Measurements from ENCODE around the gene AFF1.
"Not testable (repeated sequence)": the region's sequence is repeated elsewhere in the genome, so short reads cannot be mapped to it uniquely, and the experiment has no call there.

Gene AFF1

DNA sequence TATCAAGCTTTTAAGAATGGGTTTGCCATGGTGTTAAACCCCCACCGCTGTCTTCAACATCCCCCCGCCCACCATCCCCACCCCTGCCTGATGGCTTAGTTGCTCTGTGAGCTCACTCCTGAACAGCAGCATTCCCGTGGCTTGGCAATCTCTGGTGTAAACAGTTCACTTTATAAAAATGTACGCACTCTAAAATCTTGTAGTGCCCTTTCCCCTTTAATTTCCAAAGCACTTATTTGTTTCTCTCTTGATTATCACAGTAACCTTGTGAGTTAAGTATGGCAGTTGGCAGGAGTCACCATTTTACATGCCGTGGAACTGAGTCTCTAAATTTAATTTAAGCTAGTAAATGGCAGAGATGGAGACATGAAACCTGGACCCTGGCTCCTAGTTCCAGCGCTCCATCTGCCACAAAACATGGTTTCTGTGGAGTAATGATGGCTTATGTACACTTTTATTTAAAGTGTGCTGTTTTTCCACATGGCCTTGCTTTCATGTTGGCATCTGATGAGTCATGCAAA is 123.1 kb downstream of the AFF1 start:
- no CpG with 5 or more reads among the region's 6 CpGs for WGBS (ENCODE audit: insufficient coverage, insufficient read length)
- no peak for DNase-seq (ENCODE audit: low read depth, low spot score)
- no peak overlapping the region for H3K4me3 ChIP-seq (ENCODE audit: low read length)
- peaks cover 2% of the 10 kb centered on the region; the same call in 1 of the 2 replicates for H3K4me1 ChIP-seq (ENCODE audit: control insufficient read depth, insufficient read depth, low read length)
- no peak overlapping the region for H3K27ac ChIP-seq (ENCODE audit: low read length)
- H3K9me3 ChIP-seq (ENCODE audit: control insufficient read depth, insufficient read depth, low read length), result no peaks in the 10 kb centered on the region
- H3K27me3 ChIP-seq (ENCODE audit: control insufficient read depth, insufficient read depth, low read length), result no peaks in the 10 kb centered on the region
- H3K36me3 ChIP-seq (ENCODE audit: control insufficient read depth, insufficient read depth, low read length), result peaks cover 2% of the 10 kb centered on the region; the same call in 1 of the 2 replicates

DNA sequence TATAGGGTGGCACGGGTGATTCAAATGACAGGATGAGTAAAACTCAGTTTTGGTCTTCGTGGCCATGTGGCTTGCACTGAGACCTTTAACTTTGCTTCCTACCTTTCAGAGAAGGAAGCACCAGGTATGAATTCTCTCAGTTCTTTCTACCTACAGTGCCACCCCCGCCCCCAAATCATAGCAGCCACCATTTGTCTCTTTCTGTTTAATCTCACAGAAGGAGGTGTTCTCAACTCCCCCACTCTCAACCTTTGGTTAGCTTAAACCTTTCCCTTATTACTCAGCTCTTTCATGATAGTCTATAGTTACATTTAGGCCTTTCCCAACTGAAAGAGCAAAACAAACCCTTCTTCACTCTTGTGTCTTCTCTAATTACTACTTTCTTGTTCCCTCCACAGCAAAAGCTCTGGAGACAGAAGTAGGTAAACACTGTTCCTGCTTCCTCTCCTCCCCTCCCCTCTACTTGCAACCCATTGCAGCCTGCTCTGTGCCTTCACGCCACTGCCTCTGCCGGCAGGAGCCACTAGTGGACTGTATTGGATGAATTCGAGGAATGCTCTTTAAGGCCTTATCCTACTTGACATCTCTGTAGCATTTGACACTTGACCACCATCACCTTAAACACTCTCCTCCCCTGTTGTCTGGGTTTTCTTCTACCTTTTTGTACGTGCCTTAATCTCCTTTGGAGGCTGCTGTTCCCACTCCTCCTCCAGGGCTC is 123.7 kb downstream of the AFF1 start:
- DNase-seq (ENCODE audit: low read depth, low spot score), result no peak
- Histone ChIP-seq H3K9me3 (ENCODE audit: control insufficient read depth, insufficient read depth, low read length) (no peaks in the 10 kb centered on the region), H3K36me3 (ENCODE audit: control insufficient read depth, insufficient read depth, low read length) (peaks cover 2% of the 10 kb centered on the region; the same call in 1 of the 2 replicates), H3K4me3 (ENCODE audit: low read length) (no peak overlapping the region), H3K27me3 (ENCODE audit: control insufficient read depth, insufficient read depth, low read length) (no peaks in the 10 kb centered on the region), H3K27ac (ENCODE audit: low read length) (no peak overlapping the region), H3K4me1 (ENCODE audit: control insufficient read depth, insufficient read depth, low read length) (peaks cover 2% of the 10 kb centered on the region; the same call in 1 of the 2 replicates)
- no CpG with 5 or more reads among the region's 7 CpGs for WGBS (ENCODE audit: insufficient coverage, insufficient read length)

DNA sequence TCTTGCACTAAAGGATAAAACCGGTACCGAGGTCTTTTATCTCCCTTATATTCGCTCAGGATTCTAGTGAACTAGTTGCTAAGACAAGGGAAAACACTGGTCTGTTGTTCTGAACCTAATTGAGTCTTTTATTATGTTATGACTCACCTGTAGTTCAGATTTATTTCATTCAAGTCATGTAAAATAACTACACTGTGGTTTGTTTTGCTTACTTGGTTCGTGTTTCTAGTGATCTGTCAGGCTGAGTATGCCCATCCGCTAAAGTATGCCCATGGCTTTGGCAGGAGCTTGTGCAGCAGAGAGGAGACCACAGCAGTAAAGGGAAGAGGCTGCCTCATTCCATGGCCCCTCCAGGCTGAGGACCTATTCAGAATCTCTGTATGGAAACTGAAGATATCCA is 126.1 kb downstream of the AFF1 start:
- H3K9me3 ChIP-seq (ENCODE audit: control insufficient read depth, insufficient read depth, low read length), result no peaks in the 10 kb centered on the region
- peaks cover 2% of the 10 kb centered on the region; the same call in 1 of the 2 replicates for H3K36me3 ChIP-seq (ENCODE audit: control insufficient read depth, insufficient read depth, low read length)
- H3K4me1 ChIP-seq (ENCODE audit: control insufficient read depth, insufficient read depth, low read length), result peaks cover 2% of the 10 kb centered on the region; the same call in 1 of the 2 replicates
- DNase-seq (ENCODE audit: low read depth, low spot score), result no peak
- WGBS (ENCODE audit: insufficient coverage, insufficient read length), result no CpG with 5 or more reads among the region's 5 CpGs
- H3K4me3 ChIP-seq (ENCODE audit: low read length), result no peak overlapping the region
- H3K27ac ChIP-seq (ENCODE audit: low read length), result no peak overlapping the region
- no peaks in the 10 kb centered on the region for H3K27me3 ChIP-seq (ENCODE audit: control insufficient read depth, insufficient read depth, low read length)

DNA sequence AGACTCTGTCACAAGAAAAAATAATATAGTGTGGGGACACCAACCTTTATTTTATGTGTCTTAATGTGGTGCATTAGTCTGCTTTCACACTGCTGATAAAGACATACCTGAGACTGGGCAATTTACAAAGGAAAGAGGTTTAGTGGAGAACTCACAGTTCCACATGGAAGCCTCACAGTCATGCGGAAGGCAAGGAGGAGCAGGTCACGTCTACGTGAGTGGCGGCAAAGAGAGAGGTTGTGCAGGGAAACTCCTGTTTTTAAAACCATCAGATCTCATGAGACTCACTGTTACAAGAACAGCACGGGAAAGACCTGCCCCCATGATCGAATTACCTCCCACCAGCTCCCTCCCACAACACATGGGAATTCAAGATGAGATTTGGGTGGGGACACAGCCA is 130.2 kb downstream of the AFF1 start:
- no peak overlapping the region for H3K4me3 ChIP-seq (ENCODE audit: low read length)
- H3K27ac ChIP-seq (ENCODE audit: low read length), result no peak overlapping the region
- no peaks in the 10 kb centered on the region for H3K9me3 ChIP-seq (ENCODE audit: control insufficient read depth, insufficient read depth, low read length)
- no peaks in the 10 kb centered on the region for H3K27me3 ChIP-seq (ENCODE audit: control insufficient read depth, insufficient read depth, low read length)
- no CpG with 5 or more reads among the region's 6 CpGs for WGBS (ENCODE audit: insufficient coverage, insufficient read length)
- H3K4me1 ChIP-seq (ENCODE audit: control insufficient read depth, insufficient read depth, low read length), result peaks cover 4% of the 10 kb centered on the region
- no peak for DNase-seq (ENCODE audit: low read depth, low spot score)
- peaks cover 2% of the 10 kb centered on the region; the same call in 1 of the 2 replicates for H3K36me3 ChIP-seq (ENCODE audit: control insufficient read depth, insufficient read depth, low read length)

DNA sequence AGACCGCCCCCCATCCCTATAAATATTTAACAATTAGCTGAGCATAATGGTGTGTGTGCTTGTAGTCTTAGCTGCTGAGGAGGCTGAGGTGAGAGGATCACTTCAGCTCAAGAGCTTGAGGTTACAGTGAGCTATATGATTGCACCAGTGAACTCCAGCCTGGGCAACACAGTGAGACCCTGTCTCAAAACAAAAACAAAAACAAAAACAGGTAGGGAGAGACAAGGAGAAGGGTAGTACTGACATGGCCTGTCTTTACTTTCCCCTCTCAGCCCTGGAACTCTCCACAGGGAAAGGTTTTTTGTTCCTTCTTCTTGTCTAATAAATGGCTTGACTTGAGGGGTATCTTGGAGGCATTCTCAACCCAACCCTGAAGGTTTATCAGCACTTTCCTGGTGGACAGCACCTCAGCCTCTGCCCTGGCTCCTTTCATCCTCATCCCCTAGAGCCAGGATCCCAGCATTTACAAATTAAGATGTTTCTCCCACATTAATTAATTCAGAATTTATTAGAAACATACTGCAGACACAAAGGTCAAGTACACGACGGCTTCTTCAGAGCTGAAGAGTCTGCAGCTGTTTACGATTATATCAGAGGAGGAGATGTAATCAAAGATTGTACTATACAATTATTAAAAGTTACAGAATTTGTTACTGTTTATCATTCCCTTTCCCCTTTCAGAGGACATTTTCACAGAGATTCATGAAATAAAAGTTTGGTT is 131.8 kb downstream of the AFF1 start:
- Histone ChIP-seq H3K36me3 (ENCODE audit: control insufficient read depth, insufficient read depth, low read length) (no peaks in the 10 kb centered on the region), H3K9me3 (ENCODE audit: control insufficient read depth, insufficient read depth, low read length) (no peaks in the 10 kb centered on the region), H3K4me3 (ENCODE audit: low read length) (no peak overlapping the region), H3K4me1 (ENCODE audit: control insufficient read depth, insufficient read depth, low read length) (peaks cover 4% of the 10 kb centered on the region), H3K27ac (ENCODE audit: low read length) (no peak overlapping the region), H3K27me3 (ENCODE audit: control insufficient read depth, insufficient read depth, low read length) (no peaks in the 10 kb centered on the region)
- no CpG with 5 or more reads among the region's 4 CpGs for WGBS (ENCODE audit: insufficient coverage, insufficient read length)
- no peak for DNase-seq (ENCODE audit: low read depth, low spot score)

DNA sequence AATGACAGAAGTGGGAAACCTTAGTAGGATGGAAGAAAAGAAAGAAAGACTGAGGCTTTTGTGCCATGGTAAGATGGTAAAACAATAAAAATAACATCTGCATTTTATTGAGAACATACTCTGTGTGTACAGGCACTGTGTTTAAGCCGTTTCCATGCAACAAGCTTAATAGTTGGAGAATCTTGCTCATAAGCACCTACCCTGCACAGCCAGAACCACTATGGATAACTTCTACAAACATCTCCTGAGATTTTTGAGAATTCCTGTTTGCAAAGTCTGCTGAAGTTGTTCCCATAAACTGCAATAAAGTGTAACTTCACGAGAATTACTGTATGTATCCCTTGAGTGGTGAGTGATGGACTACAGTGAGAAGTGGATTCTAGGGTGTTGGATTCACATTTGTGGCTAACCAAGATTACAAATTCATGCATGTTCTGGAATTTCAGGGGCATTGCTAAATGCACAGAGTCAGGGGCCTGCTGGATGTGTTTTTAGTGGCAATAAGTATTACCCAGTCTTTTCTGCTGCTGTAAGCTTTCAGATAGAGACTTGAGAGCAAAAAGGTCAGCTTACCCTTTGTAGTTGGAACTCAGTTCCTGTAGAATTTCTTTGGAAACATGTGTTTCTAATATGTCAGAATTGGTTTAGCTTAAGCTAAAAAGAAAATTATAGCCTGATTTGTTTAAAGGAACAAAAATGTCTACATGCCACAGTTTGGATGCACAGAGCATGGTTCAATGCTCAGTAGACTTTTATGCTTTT is 132.5 kb downstream of the AFF1 start:
- DNase-seq (ENCODE audit: low read depth, low spot score), result no peak
- Histone ChIP-seq H3K27me3 (ENCODE audit: control insufficient read depth, insufficient read depth, low read length) (no peaks in the 10 kb centered on the region), H3K27ac (ENCODE audit: low read length) (no peak overlapping the region), H3K36me3 (ENCODE audit: control insufficient read depth, insufficient read depth, low read length) (no peaks in the 10 kb centered on the region), H3K9me3 (ENCODE audit: control insufficient read depth, insufficient read depth, low read length) (no peaks in the 10 kb centered on the region), H3K4me1 (ENCODE audit: control insufficient read depth, insufficient read depth, low read length) (peaks cover 4% of the 10 kb centered on the region), H3K4me3 (ENCODE audit: low read length) (no peak overlapping the region)
- no CpG with 5 or more reads among the region's 2 CpGs for WGBS (ENCODE audit: insufficient coverage, insufficient read length)

DNA sequence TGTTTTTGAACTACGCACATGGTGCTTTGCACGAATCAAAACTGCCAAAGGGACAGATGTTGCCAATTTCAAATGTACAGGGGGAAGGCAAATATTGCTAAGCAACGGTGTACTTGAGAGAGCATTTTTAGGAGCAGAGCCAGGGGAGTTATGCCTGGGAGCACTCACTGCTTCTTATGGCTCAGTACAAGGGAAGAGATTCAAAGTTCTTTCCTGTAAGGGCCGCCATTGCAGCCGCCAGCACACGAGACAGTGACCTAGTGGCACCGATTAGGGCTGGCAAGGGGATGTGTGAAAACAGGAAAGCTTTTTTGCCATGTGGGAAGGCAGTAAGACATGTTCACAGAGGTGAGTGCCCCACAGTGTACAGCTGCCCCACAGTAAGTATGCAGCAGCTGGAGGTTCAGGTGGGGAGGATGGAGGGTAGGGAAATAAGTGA is 133.8 kb downstream of the AFF1 start:
- DNase-seq (ENCODE audit: low read depth, low spot score), result no peak
- Histone ChIP-seq H3K9me3 (ENCODE audit: control insufficient read depth, insufficient read depth, low read length) (no peaks in the 10 kb centered on the region), H3K4me1 (ENCODE audit: control insufficient read depth, insufficient read depth, low read length) (peaks cover 4% of the 10 kb centered on the region), H3K36me3 (ENCODE audit: control insufficient read depth, insufficient read depth, low read length) (no peaks in the 10 kb centered on the region), H3K27me3 (ENCODE audit: control insufficient read depth, insufficient read depth, low read length) (no peaks in the 10 kb centered on the region), H3K27ac (ENCODE audit: low read length) (no peak overlapping the region), H3K4me3 (ENCODE audit: low read length) (no peak overlapping the region)
- WGBS (ENCODE audit: insufficient coverage, insufficient read length), result no CpG with 5 or more reads among the region's 7 CpGs

DNA sequence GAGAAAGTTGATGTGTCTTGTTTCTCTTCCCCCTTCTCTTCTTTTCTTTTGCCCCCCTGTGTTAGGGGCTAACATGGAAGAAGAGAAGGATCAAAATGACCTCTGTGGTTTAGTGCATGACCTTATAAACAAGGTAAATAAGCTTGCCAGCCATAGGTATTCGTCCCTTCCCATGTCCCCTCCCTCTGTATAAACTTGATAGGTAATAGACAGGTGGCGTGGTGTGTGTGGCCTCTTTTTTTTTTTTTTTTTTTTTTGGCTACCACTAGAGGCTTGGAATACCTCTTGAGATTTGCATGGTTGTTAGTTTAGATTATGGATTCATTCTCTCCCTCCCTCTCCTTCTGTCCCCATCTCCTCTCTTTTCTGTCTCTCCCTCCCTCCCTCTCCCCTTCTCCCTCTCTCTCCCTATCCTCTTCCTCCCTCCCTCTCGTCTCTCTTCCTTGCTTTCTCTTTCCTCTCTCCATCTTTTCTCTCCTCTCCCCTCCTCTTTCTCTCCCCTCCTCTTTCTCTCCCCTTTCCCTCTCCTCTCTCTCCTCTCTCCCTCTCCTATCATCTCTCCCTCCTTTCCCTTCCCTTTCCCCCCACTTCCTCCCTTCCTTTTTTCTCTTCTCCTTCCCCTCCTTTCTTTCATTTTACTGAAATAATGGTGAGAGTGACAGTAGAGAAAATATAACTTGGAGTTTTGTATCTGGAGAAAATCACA is 134.4 kb downstream of the AFF1 start:
- no peaks in the 10 kb centered on the region for H3K9me3 ChIP-seq (ENCODE audit: control insufficient read depth, insufficient read depth, low read length)
- H3K4me1 ChIP-seq (ENCODE audit: control insufficient read depth, insufficient read depth, low read length), result peaks cover 6% of the 10 kb centered on the region
- DNase-seq (ENCODE audit: low read depth, low spot score), result no peak
- WGBS (ENCODE audit: insufficient coverage, insufficient read length), result no CpG with 5 or more reads among the region's 3 CpGs
- H3K27ac ChIP-seq (ENCODE audit: low read length), result no peak overlapping the region
- no peaks in the 10 kb centered on the region for H3K36me3 ChIP-seq (ENCODE audit: control insufficient read depth, insufficient read depth, low read length)
- H3K4me3 ChIP-seq (ENCODE audit: low read length), result no peak overlapping the region
- no peaks in the 10 kb centered on the region for H3K27me3 ChIP-seq (ENCODE audit: control insufficient read depth, insufficient read depth, low read length)

DNA sequence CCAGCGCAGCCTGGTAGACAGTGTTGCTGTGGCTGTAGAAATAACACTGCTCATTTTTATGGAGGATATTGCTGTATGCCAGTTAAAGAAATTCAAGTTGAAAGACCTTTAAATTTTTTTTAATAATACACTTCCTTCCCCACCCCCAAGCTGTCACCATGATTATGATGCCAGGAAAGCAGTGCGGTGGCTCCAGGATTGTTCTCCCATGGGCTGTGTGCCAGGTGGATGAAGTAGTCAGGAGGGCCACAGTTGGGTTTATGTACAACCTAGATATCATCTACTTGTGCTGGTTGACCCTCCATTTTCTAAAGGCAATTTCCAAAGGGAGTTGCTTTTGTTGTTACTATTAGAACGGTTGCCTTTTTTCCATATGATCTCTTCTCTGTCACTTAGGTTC is 136.6 kb downstream of the AFF1 start:
- no peaks in the 10 kb centered on the region for H3K36me3 ChIP-seq (ENCODE audit: control insufficient read depth, insufficient read depth, low read length)
- no peak overlapping the region for H3K4me3 ChIP-seq (ENCODE audit: low read length)
- no peak overlapping the region for H3K27ac ChIP-seq (ENCODE audit: low read length)
- no CpG with 5 or more reads among the region's 3 CpGs for WGBS (ENCODE audit: insufficient coverage, insufficient read length)
- H3K9me3 ChIP-seq (ENCODE audit: control insufficient read depth, insufficient read depth, low read length), result no peaks in the 10 kb centered on the region
- no peak for DNase-seq (ENCODE audit: low read depth, low spot score)
- peaks cover 6% of the 10 kb centered on the region for H3K4me1 ChIP-seq (ENCODE audit: control insufficient read depth, insufficient read depth, low read length)
- no peaks in the 10 kb centered on the region for H3K27me3 ChIP-seq (ENCODE audit: control insufficient read depth, insufficient read depth, low read length)

DNA sequence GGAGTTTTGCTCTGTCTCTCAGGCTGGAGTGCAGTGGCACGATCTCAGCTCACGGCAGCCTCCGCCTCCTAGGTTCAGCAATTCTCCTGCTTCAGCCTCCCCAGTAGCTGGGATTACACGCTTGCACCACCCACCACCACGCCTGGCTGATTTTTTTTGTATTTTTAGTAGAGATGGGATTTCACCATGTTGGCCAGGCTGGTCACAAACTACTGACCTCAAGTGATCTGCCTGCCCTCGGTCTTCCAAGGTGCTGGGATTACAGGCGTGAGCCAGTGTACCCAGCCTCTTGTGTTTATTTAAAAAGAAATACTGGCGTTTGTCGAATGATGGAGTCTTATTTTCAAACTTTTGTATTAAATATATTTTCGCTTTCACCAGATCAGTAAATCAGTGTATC is 137.7 kb downstream of the AFF1 start:
- H3K27me3 ChIP-seq (ENCODE audit: control insufficient read depth, insufficient read depth, low read length); DNase-seq (ENCODE audit: low read depth, low spot score); H3K36me3 ChIP-seq (ENCODE audit: control insufficient read depth, insufficient read depth, low read length); H3K4me1 ChIP-seq (ENCODE audit: control insufficient read depth, insufficient read depth, low read length); H3K4me3 ChIP-seq (ENCODE audit: low read length); H3K9me3 ChIP-seq (ENCODE audit: control insufficient read depth, insufficient read depth, low read length); H3K27ac ChIP-seq (ENCODE audit: low read length): not testable (repeated sequence)
- WGBS (ENCODE audit: insufficient coverage, insufficient read length), result no CpG with 5 or more reads among the region's 10 CpGs
